Stimulated activated CD8-positive, alpha-beta memory T cell treated with anti-CD3 and anti-CD28 coated beads, Interleukin-2, amount 100 ng/mL, for 48 hours (primary cell): ENCODE results near the gene DOCK11.
A peak's percentile ranks its signal among the peaks of the same experiment; 100 is the strongest.
"Not testable (repeated sequence)": the region's sequence is repeated elsewhere in the genome, so short reads cannot be mapped to it uniquely, and the experiment has no call there.

Experiments used
- DNase-seq, 2 donors: peaks; one replicate each; pipeline ENCODE4 v3.0.0-alpha.2; 2020; ENCODE audit warnings: low read depth in 2 of 2

The DOCK11 gene

GRCh38 chrX:118570209-118570608 is 74.6 kb downstream of the DOCK11 start:
- no peak for DNase-seq

GRCh38 chrX:118571836-118572235 is 76.2 kb downstream of the DOCK11 start:
- DNase-seq = no peak

- no peak for DNase-seq
Measured at GRCh38 chrX:118574666-118575065, 79.1 kb downstream of the DOCK11 start.

- DNase-seq = no peak
Measured at GRCh38 chrX:118577041-118577440, 81.4 kb downstream of the DOCK11 start.

GRCh38 chrX:118579417-118579816 is 83.8 kb downstream of the DOCK11 start:
- DNase-seq = no peak

GRCh38 chrX:118582926-118583325 is 87.3 kb downstream of the DOCK11 start:
- not testable (repeated sequence) for DNase-seq

GRCh38 chrX:118583781-118584180 is 88.2 kb downstream of the DOCK11 start:
- DNase-seq = no peak

GRCh38 chrX:118585296-118585695 is 89.7 kb downstream of the DOCK11 start:
- no peak for DNase-seq

GRCh38 chrX:118586206-118586605 is 90.6 kb downstream of the DOCK11 start:
- not testable (repeated sequence) for DNase-seq

- no peak for DNase-seq
Measured at GRCh38 chrX:118588715-118589114, 93.1 kb downstream of the DOCK11 start.

- DNase-seq = no peak
Measured at GRCh38 chrX:118589227-118589626, 93.6 kb downstream of the DOCK11 start.

- no peak for DNase-seq
Measured at GRCh38 chrX:118593407-118593806, 97.8 kb downstream of the DOCK11 start.

GRCh38 chrX:118594697-118595420 is 99.2 kb downstream of the DOCK11 start:
- DNase-seq = no peak

GRCh38 chrX:118595501-118596042 is 100.0 kb downstream of the DOCK11 start:
- DNase-seq = no peak

GRCh38 chrX:118596390-118596789 is 100.8 kb downstream of the DOCK11 start:
- DNase-seq = no peak

- DNase-seq = peak in 1 of 2 donors; percentile 1
Measured at GRCh38 chrX:118603981-118604380, 108.4 kb downstream of the DOCK11 start.

GRCh38 chrX:118612290-118612689 is 116.7 kb downstream of the DOCK11 start:
- DNase-seq = no peak

GRCh38 chrX:118614150-118614549 is 118.5 kb downstream of the DOCK11 start:
- DNase-seq = no peak

GRCh38 chrX:118615141-118615540 is 119.5 kb downstream of the DOCK11 start:
- no peak for DNase-seq

GRCh38 chrX:118621081-118621759 is 125.6 kb downstream of the DOCK11 start:
- no peak for DNase-seq

GRCh38 chrX:118623062-118623461 is 127.4 kb downstream of the DOCK11 start:
- no peak for DNase-seq

- DNase-seq = no peak
Measured at GRCh38 chrX:118626346-118626745, 130.7 kb downstream of the DOCK11 start.
